Measurements from ENCODE around the gene ZNF22.

ZNF22 gene

GRCh38 chr10:44983066-44983894 lies 17.4 kb upstream of the ZNF22 start:
- TF ChIP-seq CTCF (IDR thresholded peaks at IDR 0.05; ENCODE audit: insufficient read depth, missing control alignments), result no peak
- no peak for FAIRE-seq
- no peak for DNase-seq (ENCODE audit: insufficient read length, low spot score)

DNA sequence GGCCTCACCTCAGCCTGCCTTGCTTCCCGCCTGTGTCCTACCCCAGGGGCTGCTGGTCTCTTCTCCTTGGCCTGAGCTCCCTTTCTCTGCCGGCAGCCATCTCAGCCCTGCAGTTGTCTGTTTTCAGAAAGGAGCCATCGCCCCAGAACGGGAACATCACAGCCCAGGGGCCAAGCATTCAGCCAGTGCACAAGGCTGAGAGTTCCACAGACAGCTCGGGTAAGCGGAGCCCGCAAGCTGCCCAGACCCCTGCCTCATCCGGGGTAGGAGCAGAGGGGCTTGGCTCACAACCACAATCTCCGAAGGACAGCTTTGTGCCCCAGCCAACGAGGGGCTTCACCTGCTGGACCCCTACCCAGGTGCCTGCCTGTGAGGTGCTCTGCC lies 16.8 kb upstream of the ZNF22 start:
- no peak for FAIRE-seq

DNA sequence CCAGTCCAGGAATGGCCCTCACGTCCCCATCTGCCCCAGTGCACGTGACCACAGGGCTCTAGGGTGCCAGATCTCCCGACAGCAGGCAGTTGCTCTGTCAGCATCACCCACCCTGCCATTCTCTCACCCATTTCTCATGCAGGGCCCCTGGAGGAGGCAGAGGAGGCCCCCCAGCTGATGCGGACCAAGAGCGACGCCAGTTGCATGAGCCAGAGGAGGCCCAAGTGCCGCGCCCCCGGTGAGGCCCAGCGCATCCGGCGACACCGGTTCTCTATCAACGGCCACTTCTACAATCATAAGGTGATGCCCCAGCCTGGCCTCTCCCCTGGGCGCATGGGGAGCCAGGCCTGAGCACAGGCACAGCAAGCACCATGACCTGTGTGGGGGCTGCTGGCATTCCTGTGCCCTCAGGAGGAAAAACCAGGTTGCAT lies 16.0 kb upstream of the ZNF22 start:
- DNase-seq (ENCODE audit: insufficient read length, low spot score) (no peak), FAIRE-seq (no peak)
- TF ChIP-seq CTCF (IDR thresholded peaks at IDR 0.05; ENCODE audit: insufficient read depth, missing control alignments), result no peak

More for the DNA sequence above, 16.8 kb upstream of the ZNF22 start:
- DNase-seq (ENCODE audit: insufficient read length, low spot score), result no peak
- TF ChIP-seq CTCF (IDR thresholded peaks at IDR 0.05; ENCODE audit: insufficient read depth, missing control alignments), result no peak

- DNase-seq (ENCODE audit: insufficient read length, low spot score), result no peak
- no peak for FAIRE-seq
- no peak for TF ChIP-seq CTCF (IDR thresholded peaks at IDR 0.05; ENCODE audit: insufficient read depth, missing control alignments)
Measured at GRCh38 chr10:44985175-44985681, 15.5 kb upstream of the ZNF22 start.

DNA sequence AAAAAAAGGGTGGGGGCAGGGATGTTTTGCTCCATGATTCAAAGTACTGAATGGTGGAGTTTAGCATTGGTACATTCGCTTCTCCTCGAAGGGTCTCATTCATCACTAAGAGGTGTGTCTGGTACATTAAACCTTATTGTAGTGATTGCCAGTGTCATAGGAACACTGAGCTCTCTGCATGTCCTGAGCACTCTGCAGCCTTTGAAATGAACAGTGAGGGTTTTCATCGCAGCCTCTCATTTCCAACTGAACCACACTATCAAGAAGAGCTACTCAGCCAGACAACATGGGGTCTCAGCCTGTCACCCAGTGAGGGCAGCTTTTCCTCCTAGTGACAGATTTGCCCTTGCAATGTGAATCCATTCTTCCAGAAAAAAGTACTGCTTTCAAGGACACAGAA lies 14.5 kb upstream of the ZNF22 start:
- FAIRE-seq, result no peak
- TF ChIP-seq CTCF (IDR thresholded peaks at IDR 0.05; ENCODE audit: insufficient read depth, missing control alignments), result no peak

GRCh38 chr10:44986670-44987069 lies 14.1 kb upstream of the ZNF22 start:
- FAIRE-seq, result no peak
- no peak for DNase-seq (ENCODE audit: insufficient read length, low spot score)
- no peak for TF ChIP-seq CTCF (IDR thresholded peaks at IDR 0.05; ENCODE audit: insufficient read depth, missing control alignments)

More for the DNA sequence above, 14.5 kb upstream of the ZNF22 start:
- no peak for DNase-seq (ENCODE audit: insufficient read length, low spot score)

GRCh38 chr10:44988957-44989585 lies 11.7 kb upstream of the ZNF22 start:
- FAIRE-seq, result no peak
- DNase-seq (ENCODE audit: insufficient read length, low spot score), result no peak
- TF ChIP-seq CTCF (IDR thresholded peaks at IDR 0.05; ENCODE audit: insufficient read depth, missing control alignments), result no peak

Measured in D721Med (cell line).